OCI-LY7 (cell line): Measurements from ENCODE around the gene GRK3. TPM values are rescaled to one million over a fixed set of nuclear protein-coding genes. Genes with fewer than 3 reads are reported as not detected.
"Not testable (repeated sequence)": the region's sequence is repeated elsewhere in the genome, so short reads cannot be mapped to it uniquely, and the experiment has no call there.

Source experiments
- BruUV-seq: library from RNA; stranded (reverse); fragments of 400-500 nt; replicated peaks from 2 replicates; lab custom pipeline; 2021; lab: Mats Ljungman, UMichigan
- CTCF ChIA-PET: fragments of 300-600 bp; sonication (Branson Sonifier 250); formaldehyde crosslinking; loops from one replicate; lab custom pipeline; 2022; ENCODE audit warnings: antibody characterized with exemption; ENCODE audit not compliant: unreplicated experiment; lab: Charles Lee
- POLR2A ChIA-PET: fragments of 300-600 bp; sonication (Branson Sonifier 250); formaldehyde crosslinking; loops from one replicate; lab custom pipeline; 2022; ENCODE audit warnings: antibody characterized with exemption; lab: Charles Lee
- DNase-seq: peaks from one replicate; pipeline ENCODE4 v3.0.0-alpha.2; 2015; ENCODE audit warnings: low spot score
- H2AFZ ChIP-seq: fragments of 200-600 bp; sonication (generic), shearing (Covaris generic); 2 replicates; pipeline ENCODE4 v1.6.1; 2014; ENCODE audit warnings: mild to moderate bottlenecking, antibody characterized with exemption, low read length, moderate library complexity
- H3K27ac ChIP-seq: fragments of 200-600 bp; sonication (generic); 2 replicates; pipeline ENCODE4 v1.5.1; 2014; ENCODE audit warnings: mixed run types, low read depth, mild to moderate bottlenecking, moderate library complexity, low read length, inconsistent platforms; ENCODE audit not compliant: poor library complexity, severe bottlenecking
- H3K36me3 ChIP-seq: fragments of 200-600 bp; sonication (generic); 2 replicates; pipeline ENCODE4 v1.6.1; 2014; ENCODE audit warnings: mild to moderate bottlenecking, antibody characterized with exemption, low read length, moderate library complexity, mixed read lengths; ENCODE audit not compliant: insufficient read depth
- H3K4me1 ChIP-seq: fragments of 200-600 bp; sonication (generic); 2 replicates; pipeline ENCODE4 v1.5.1; 2014; ENCODE audit warnings: mild to moderate bottlenecking, low read length; ENCODE audit not compliant: insufficient read depth, poor library complexity, severe bottlenecking
- H3K4me2 ChIP-seq: fragments of 200-600 bp; sonication (generic); 2 replicates; pipeline ENCODE4 v1.6.1; 2014; ENCODE audit warnings: mild to moderate bottlenecking, low read length
- H3K4me3 ChIP-seq: fragments of 200-600 bp; sonication (generic); 2 replicates; pipeline ENCODE4 v1.5.1; 2014; ENCODE audit warnings: mild to moderate bottlenecking, low read depth, low read length; ENCODE audit not compliant: poor library complexity, severe bottlenecking
- H3K79me2 ChIP-seq: fragments of 200-600 bp; sonication (generic); 2 replicates; pipeline ENCODE4 v1.6.1; 2016; ENCODE audit warnings: low read depth, mild to moderate bottlenecking, low read length, moderate library complexity, mixed read lengths; ENCODE audit not compliant: insufficient read depth
- H3K9me2 ChIP-seq: fragments of 200-600 bp; sonication (generic); 2 replicates; pipeline ENCODE4 v1.6.1; 2016; ENCODE audit warnings: mild to moderate bottlenecking, low read length, mixed read lengths; ENCODE audit not compliant: insufficient read depth
- H3K9me3 ChIP-seq: fragments of 200-600 bp; sonication (generic); 2 replicates; pipeline ENCODE4 v1.6.1; 2014; ENCODE audit warnings: mild to moderate bottlenecking, mixed run types, low read length, mixed read lengths
- H4K20me1 ChIP-seq: fragments of 200-600 bp; sonication (generic); 2 replicates; pipeline ENCODE4 v1.6.1; 2014; ENCODE audit warnings: mild to moderate bottlenecking, antibody characterized with exemption, low read length, moderate library complexity, mixed read lengths; ENCODE audit not compliant: insufficient read depth
- CTCF ChIP-seq: fragments of 200-600 bp; sonication (generic); conservative IDR thresholded peaks from 2 replicates; pipeline ENCODE4 v1.5.1; 2014; ENCODE audit warnings: mild to moderate bottlenecking, antibody characterized with exemption, low read length, moderate library complexity, mixed read lengths
- EZH2phosphoT487 ChIP-seq: fragments of 200-600 bp; sonication (generic); IDR thresholded peaks from 2 replicates; pipeline ENCODE4 v1.6.1; 2018; ENCODE audit warnings: low read depth, borderline replicate concordance, mild to moderate bottlenecking, mixed run types, antibody characterized with exemption, low read length, moderate library complexity, mixed read lengths
- intact Hi-C: fragments of 100-400 bp; cut with micrococcal nuclease; formaldehyde crosslinking; loops from one replicate; pipeline ENCODE4 v1.10.0; 2022; ENCODE audit not compliant: unreplicated experiment
- total RNA-seq, 2 experiments: library from RNA; depleted of rRNA in 1 of 2; stranded (reverse); fragments of >200 nt in 1 of 2; shearing (Covaris generic) in 1 of 2; gene quantifications; 2 replicates each; pipeline ENCODE4 v1.2.3, GENCODE V29; 2014 to 2022

GRK3 gene
- total RNA-seq, 2 experiments from 2014 or later = 14.2 to 39.3 TPM

- H3K79me2 ChIP-seq = no peaks in the 10 kb centered on the region
- peaks cover 19% of the 10 kb centered on the region for H3K4me1 ChIP-seq
- CTCF ChIA-PET = no interaction called here
- POLR2A ChIA-PET = no interaction called here
- no peak for TF ChIP-seq CTCF
- no peak for TF ChIP-seq EZH2phosphoT487
- H2AFZ ChIP-seq = no peak overlapping the region
- no peak overlapping the region for H3K4me2 ChIP-seq
- H3K9me2 ChIP-seq = no peaks in the 10 kb centered on the region
- H3K9me3 ChIP-seq = no peaks in the 10 kb centered on the region
- no peak for DNase-seq
- no peaks in the 10 kb centered on the region for H4K20me1 ChIP-seq
- BruUV-seq = no TSS peak
- H3K4me3 ChIP-seq = no peak overlapping the region
- intact Hi-C loops = no loop called here
- H3K27ac ChIP-seq = no peak overlapping the region
- H3K36me3 ChIP-seq = no peaks in the 10 kb centered on the region
These were observed 7.3 kb upstream of the GRK3 start for GRCh38 chr22:25557218-25557617.

- ChIA-PET CTCF (no interaction called here), POLR2A (interaction anchor here (0.6 kb wide), 1 partner anchor 30 kb away, joined by 3 read pairs; no protein-coding TSS in a partner anchor)
- H3K4me3 ChIP-seq = no peak overlapping the region
- H3K9me2 ChIP-seq = no peaks in the 10 kb centered on the region
- intact Hi-C loops = no loop called here
- BruUV-seq = no TSS peak
- H3K36me3 ChIP-seq = no peaks in the 10 kb centered on the region
- no peaks in the 10 kb centered on the region for H4K20me1 ChIP-seq
- H3K4me2 ChIP-seq = no peak overlapping the region
- TF ChIP-seq CTCF (no peak), EZH2phosphoT487 (no peak)
- no peaks in the 10 kb centered on the region for H3K79me2 ChIP-seq
- DNase-seq = no peak
- no peak overlapping the region for H2AFZ ChIP-seq
- no peak overlapping the region for H3K27ac ChIP-seq
- H3K4me1 ChIP-seq = peaks cover 30% of the 10 kb centered on the region
- H3K9me3 ChIP-seq = no peaks in the 10 kb centered on the region
These were observed 6.1 kb upstream of the GRK3 start for GRCh38 chr22:25558341-25558740.

GRCh38 chr22:25559910-25560309, 4.6 kb upstream of the GRK3 start:
- CTCF ChIA-PET, H3K4me2 ChIP-seq, H3K36me3 ChIP-seq, H2AFZ ChIP-seq, H3K27ac ChIP-seq, H3K9me2 ChIP-seq, H3K9me3 ChIP-seq, H4K20me1 ChIP-seq, BruUV-seq, H3K4me3 ChIP-seq, DNase-seq, H3K79me2 ChIP-seq: not testable (repeated sequence)
- H3K4me1 ChIP-seq = peaks cover 34% of the 10 kb centered on the region
- intact Hi-C loops = loop anchor here (2.0 kb wide), 1 partner anchor 143 kb away; no protein-coding TSS in a partner anchor
- POLR2A ChIA-PET = interaction anchor here (0.6 to 1.1 kb wide), 2 partner anchors 15 to 1004 kb away, joined by 3 read pairs; partner anchors contain the start of gene SNRPD3

GRCh38 chr22:25561182-25561581, 3.3 kb upstream of the GRK3 start:
- not testable (repeated sequence) for BruUV-seq, H3K4me3 ChIP-seq, H3K36me3 ChIP-seq, H3K9me2 ChIP-seq, H4K20me1 ChIP-seq, H2AFZ ChIP-seq, H3K4me2 ChIP-seq, H3K27ac ChIP-seq, H3K9me3 ChIP-seq, DNase-seq
- Histone ChIP-seq H3K79me2 (peaks cover 11% of the 10 kb centered on the region; the same call in 1 of the 2 replicates), H3K4me1 (peaks cover 34% of the 10 kb centered on the region)
- intact Hi-C loops = loop anchor here (2.0 kb wide), 1 partner anchor 144 kb away; no protein-coding TSS in a partner anchor
- POLR2A ChIA-PET = interaction anchor here (0.6 kb wide), 1 partner anchor 27 kb away, joined by 5 read pairs; no protein-coding TSS in a partner anchor
- CTCF ChIA-PET = interaction anchor here (0.5 kb wide), 1 partner anchor 85 kb away, joined by 4 read pairs; no protein-coding TSS in a partner anchor

- CTCF ChIA-PET, H2AFZ ChIP-seq, BruUV-seq, H4K20me1 ChIP-seq, H3K9me3 ChIP-seq, H3K4me3 ChIP-seq, POLR2A ChIA-PET, H3K36me3 ChIP-seq, H3K27ac ChIP-seq, H3K9me2 ChIP-seq: not testable (repeated sequence)
- Histone ChIP-seq H3K4me1 (peaks cover 36% of the 10 kb centered on the region), H3K79me2 (peaks cover 18% of the 10 kb centered on the region; the same call in 1 of the 2 replicates), H3K4me2 (peak overlapping the region; percentile 99)
- intact Hi-C loops = loop anchor here (2.0 kb wide), 1 partner anchor 145 kb away; no protein-coding TSS in a partner anchor
- peak; percentile 69 for DNase-seq
These were observed 2.5 kb upstream of the GRK3 start for GRCh38 chr22:25561927-25562326.
